ENCODE data around the gene CCR5AS.
"Not testable (repeated sequence)": the region's sequence is repeated elsewhere in the genome, so short reads cannot be mapped to it uniquely, and the experiment has no call there.

CCR5AS gene

DNA sequence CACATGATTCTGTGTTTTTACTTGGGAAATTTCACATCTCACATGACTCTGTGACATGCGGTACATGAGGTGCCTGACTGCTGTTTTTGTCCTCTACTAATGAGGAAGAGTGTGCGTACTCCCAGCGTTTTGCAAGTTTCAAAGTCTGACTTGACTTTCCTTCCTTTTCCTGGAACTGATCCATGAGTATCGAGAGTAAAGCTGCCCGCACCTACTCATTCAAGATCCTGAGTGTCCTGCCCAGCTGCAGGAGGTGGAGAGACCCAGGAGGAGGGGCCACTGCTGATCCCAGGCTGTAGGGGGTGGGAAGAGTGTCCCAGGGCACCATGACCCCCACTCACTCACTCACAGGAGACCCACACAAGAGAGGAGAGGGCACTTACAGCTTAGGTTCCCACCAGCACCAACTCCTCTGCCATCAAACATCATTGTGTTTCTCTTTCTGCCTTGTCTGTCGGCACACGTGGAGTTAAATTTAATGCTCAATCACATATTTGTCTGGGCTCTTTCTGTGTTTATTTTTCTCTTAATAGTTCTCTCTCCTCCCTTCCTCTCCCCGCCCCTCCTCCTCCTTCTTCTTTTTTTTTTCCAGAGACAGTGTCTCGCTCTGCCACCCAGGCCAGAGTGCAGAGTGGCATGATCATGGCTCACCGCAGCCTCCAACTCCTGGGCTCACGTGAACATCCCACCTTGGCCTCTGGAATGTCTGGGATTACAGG lies 1.4 kb downstream of the CCR5AS start:
- Histone ChIP-seq H3K27me3 (no peaks in the 10 kb centered on the region), H3K27ac (peak overlapping the region; percentile 65 to 70), H3K36me3 (no peaks in the 10 kb centered on the region), H3K4me1 (peaks cover 0 to 2% of the 10 kb centered on the region in 2 donors), H3K4me3 (peak overlapping the region in 1 of 2 donors; percentile 33), H3K9me3 (no peaks in the 10 kb centered on the region)
- TF ChIP-seq, protein P1, sequence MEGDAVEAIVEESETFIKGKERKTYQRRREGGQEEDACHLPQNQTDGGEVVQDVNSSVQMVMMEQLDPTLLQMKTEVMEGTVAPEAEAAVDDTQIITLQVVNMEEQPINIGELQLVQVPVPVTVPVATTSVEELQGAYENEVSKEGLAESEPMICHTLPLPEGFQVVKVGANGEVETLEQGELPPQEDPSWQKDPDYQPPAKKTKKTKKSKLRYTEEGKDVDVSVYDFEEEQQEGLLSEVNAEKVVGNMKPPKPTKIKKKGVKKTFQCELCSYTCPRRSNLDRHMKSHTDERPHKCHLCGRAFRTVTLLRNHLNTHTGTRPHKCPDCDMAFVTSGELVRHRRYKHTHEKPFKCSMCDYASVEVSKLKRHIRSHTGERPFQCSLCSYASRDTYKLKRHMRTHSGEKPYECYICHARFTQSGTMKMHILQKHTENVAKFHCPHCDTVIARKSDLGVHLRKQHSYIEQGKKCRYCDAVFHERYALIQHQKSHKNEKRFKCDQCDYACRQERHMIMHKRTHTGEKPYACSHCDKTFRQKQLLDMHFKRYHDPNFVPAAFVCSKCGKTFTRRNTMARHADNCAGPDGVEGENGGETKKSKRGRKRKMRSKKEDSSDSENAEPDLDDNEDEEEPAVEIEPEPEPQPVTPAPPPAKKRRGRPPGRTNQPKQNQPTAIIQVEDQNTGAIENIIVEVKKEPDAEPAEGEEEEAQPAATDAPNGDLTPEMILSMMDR (IDR thresholded peaks at IDR 0.05) = no peak
- no peak for DNase-seq (ENCODE audit: low spot score in 2 of 2)
- intact Hi-C loops (cut with DNase I) = no loop called here

DNA sequence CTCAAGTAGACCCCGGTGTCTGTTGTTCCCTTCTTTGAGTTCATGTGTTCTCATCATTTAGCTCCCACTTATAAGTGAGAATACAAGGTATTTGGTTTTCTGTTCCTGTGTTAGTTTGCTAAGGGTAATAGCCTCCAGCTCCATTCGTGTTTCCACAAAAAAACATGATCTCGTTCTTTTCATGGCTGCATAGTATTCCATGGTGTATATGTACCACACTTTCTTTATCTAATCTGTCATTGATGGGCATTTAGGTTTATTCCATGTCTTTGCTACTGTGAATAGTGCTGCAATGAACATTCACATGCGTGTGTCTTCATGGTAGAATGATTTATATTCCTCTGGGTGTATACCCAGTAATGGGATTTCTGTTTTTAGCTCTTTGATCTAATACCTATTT lies 4.0 kb downstream of the CCR5AS start:
- H3K27ac ChIP-seq; H3K36me3 ChIP-seq; H3K4me3 ChIP-seq; DNase-seq (ENCODE audit: low spot score in 2 of 2); H3K4me1 ChIP-seq; H3K9me3 ChIP-seq; H3K27me3 ChIP-seq; intact Hi-C loops (cut with DNase I): not testable (repeated sequence)

DNA sequence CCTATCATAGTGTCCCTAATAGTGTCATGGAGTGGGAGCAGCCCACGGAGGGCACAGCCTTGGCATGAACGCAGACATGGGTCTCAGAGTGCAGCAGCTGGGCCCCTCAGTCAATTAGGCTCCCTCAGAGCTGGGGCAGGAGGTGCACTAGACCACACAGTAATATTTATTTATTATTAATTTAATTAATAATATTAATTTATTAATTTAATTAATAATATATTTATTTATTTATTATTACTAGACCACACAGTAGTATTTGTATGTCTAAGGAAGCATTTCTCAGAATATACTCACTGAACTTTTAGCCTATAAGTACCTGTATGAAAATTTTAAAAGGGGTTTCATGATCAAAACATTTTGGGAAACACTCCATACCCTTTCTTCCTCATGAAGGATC lies 5.3 kb downstream of the CCR5AS start:
- TF ChIP-seq, protein P1 (IDR thresholded peaks at IDR 0.05) = no peak
- H3K9me3 ChIP-seq = no peaks in the 10 kb centered on the region
- intact Hi-C loops (cut with DNase I) = no loop called here
- DNase-seq (ENCODE audit: low spot score in 2 of 2) = no peak
- H3K4me1 ChIP-seq = peaks cover 0 to 2% of the 10 kb centered on the region in 2 donors
- H3K27ac ChIP-seq = no peak overlapping the region
- no peaks in the 10 kb centered on the region for H3K36me3 ChIP-seq
- H3K27me3 ChIP-seq = no peaks in the 10 kb centered on the region
- H3K4me3 ChIP-seq = no peak overlapping the region

DNA sequence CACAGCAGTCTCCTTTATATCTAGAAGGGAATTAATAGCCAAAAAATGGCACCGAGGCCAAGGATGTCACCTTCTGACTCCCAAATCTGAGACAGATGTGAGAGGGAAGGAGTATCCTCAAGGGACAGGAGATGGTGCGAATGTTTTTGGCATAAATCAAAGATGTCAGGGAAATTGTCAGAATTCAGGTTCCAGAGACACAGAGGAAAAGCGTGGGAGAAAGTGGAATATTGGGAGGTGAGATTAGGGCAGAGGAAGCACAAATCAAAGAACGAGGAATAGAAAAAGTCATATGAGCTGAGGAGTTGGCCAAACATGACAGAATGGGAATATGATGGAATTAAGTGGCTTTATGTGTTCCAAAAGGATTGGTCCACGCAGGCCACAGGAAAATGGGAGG lies 6.0 kb downstream of the CCR5AS start:
- no peaks in the 10 kb centered on the region for H3K27me3 ChIP-seq
- H3K4me3 ChIP-seq = no peak overlapping the region
- no peaks in the 10 kb centered on the region for H3K9me3 ChIP-seq
- DNase-seq (ENCODE audit: low spot score in 2 of 2) = no peak
- no peak overlapping the region for H3K27ac ChIP-seq
- TF ChIP-seq, protein P1 (IDR thresholded peaks at IDR 0.05) = no peak
- peaks cover 0 to 2% of the 10 kb centered on the region in 2 donors for H3K4me1 ChIP-seq
- H3K36me3 ChIP-seq = no peaks in the 10 kb centered on the region
- intact Hi-C loops (cut with DNase I) = no loop called here

DNA sequence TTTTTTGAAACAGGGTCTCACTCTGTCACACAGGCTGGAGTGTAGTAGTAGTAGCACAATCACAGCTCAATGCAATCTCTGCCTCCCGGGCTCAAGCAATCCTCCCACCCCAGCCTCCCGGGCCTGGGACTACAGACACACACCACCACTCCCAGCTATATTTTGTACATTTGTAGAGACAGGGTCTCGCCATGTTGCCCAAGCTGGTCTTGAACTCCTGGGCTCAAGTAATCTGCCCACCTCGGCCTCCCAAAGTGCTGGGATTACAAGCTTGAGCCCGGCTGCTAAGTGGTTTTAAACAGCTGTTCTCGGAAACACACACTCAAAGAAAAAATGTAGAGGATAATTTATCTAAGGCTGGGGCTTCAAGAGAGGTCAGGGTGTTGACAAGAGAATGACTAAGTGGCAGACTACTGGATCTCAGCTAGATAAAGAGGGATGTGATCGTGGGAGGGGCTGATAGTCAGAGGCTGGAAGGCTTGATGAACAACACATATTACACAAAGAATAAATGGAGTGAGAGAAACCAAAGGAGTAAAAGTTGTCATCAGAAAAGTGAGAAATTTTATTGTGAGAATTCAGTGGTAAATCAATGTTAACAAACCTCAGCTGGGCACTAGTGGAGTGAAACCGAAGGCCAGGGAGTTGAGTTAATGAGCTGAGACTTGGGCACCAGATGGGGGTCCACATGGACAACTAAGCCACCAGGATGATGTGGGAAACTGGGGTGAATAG lies 6.7 kb downstream of the CCR5AS start:
- intact Hi-C loops (cut with DNase I) = no loop called here
- no peak overlapping the region for H3K4me3 ChIP-seq
- TF ChIP-seq, protein P1 (IDR thresholded peaks at IDR 0.05) = no peak
- no peaks in the 10 kb centered on the region for H3K36me3 ChIP-seq
- no peak overlapping the region for H3K27ac ChIP-seq
- no peaks in the 10 kb centered on the region for H3K9me3 ChIP-seq
- H3K4me1 ChIP-seq = no peaks in the 10 kb centered on the region
- H3K27me3 ChIP-seq = no peaks in the 10 kb centered on the region
- no peak for DNase-seq (ENCODE audit: low spot score in 2 of 2)

DNA sequence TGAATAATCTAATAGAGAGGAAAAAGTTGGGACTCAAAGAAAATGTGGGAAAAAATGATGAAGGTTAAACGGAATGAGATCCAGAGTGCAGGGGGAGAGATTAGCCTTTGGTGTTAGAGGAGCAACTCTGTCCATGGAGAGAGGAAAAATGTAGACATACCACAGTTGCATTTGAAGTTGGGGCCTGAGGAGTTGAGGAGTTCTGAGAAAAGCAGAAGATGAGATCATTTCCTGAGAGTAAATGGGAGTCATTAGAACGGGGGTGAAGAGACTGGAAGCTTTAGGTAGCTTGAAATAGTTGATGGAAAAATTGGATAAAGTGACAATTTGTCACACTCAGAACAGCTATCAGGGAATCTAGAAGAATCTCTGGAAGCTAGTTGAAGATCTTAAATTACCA lies 7.3 kb downstream of the CCR5AS start:
- Histone ChIP-seq H3K27ac (no peak overlapping the region), H3K4me1 (no peaks in the 10 kb centered on the region), H3K9me3 (no peaks in the 10 kb centered on the region), H3K4me3 (no peak overlapping the region), H3K36me3 (no peaks in the 10 kb centered on the region), H3K27me3 (no peaks in the 10 kb centered on the region)
- DNase-seq (ENCODE audit: low spot score in 2 of 2) = no peak
- intact Hi-C loops (cut with DNase I) = no loop called here
- TF ChIP-seq, protein P1 (IDR thresholded peaks at IDR 0.05) = no peak

Measured in ascending aorta (tissue), 2 donors.